H1 (cell line): ENCODE data around the gene DCDC2C. TPM values are rescaled to one million over a fixed set of nuclear protein-coding genes. Genes with fewer than 3 reads are reported as not detected.

Experiments
- ASH2L ChIP-seq: fragments of 200-600, 300-600 bp; sonication (generic); IDR thresholded peaks from one replicate; pipeline ENCODE4 v1.7.1; 2017; ENCODE audit warnings: low read length
- CBX8 ChIP-seq: fragments of 300-800, 300-1000 bp; sonication (generic); IDR thresholded peaks from 2 replicates; pipeline ENCODE4 v1.7.1; 2016; ENCODE audit warnings: low read depth, low read length, borderline replicate concordance
- CTBP2 ChIP-seq: IDR thresholded peaks from 2 replicates; pipeline ENCODE4 v1.7.0; 2011; ENCODE audit warnings: borderline replicate concordance, mild to moderate bottlenecking, moderate library complexity, mixed read lengths, low read length; ENCODE audit not compliant: insufficient read depth, insufficient read length
- KDM1A ChIP-seq: fragments of 200-600, 300-600 bp; sonication (generic); IDR thresholded peaks from 2 replicates; pipeline ENCODE4 v1.7.1; 2016; ENCODE audit warnings: mild to moderate bottlenecking, low read length, borderline replicate concordance
- POLR2A ChIP-seq, 2 experiments: IDR thresholded peaks; 1 replicate in 1 of 2; 2 replicates in 1 of 2; pipeline ENCODE4 v1.6.1; 2011; ENCODE audit warnings: low read depth in 2 of 2, low read length in 2 of 2, mild to moderate bottlenecking in 2 of 2; ENCODE audit errors: control extremely low read depth in 1 of 2
- SP2 ChIP-seq: IDR thresholded peaks from 2 replicates; pipeline ENCODE4 v1.6.1; 2012; ENCODE audit warnings: mild to moderate bottlenecking, low read length, inconsistent platforms
- SUZ12 ChIP-seq: fragments of 200-600 bp; sonication (generic); IDR thresholded peaks from 2 replicates; pipeline ENCODE4 v1.6.1; 2012; ENCODE audit warnings: mild to moderate bottlenecking, inconsistent platforms, low read length, moderate library complexity, mixed read lengths
- polyA plus RNA-seq, 7 experiments: library from polyadenylated mRNA; depleted of rRNA in 3 of 7; stranded (reverse) in 5 of 7; unstranded in 2 of 7; fragments of >200 nt in 5 of 7; fragments of 200-250 nt in 2 of 7; gene quantifications; 1 replicate in 5 of 7; 2 replicates in 1 of 7; 4 replicates in 1 of 7; pipeline versions ENCODE4 v1.2.1 to v1.2.3, GENCODE V29; 2011 to 2013; ENCODE audit warnings: missing spikeins in 2 of 7, mixed read lengths in 2 of 7
- total RNA-seq: library from RNA; stranded (reverse); fragmentation: NEBNext Ultra II Directional; extraction: Animal tissue kit (Norgen Biotek cat#: 25700); gene quantifications from 2 replicates; pipeline ENCODE4 v1.2.1, GENCODE V29; 2021
- TF ChIP-seq, protein P1 (sequence below): fragments of 300-600 bp; sonication (generic); IDR thresholded peaks from 2 replicates; pipeline ENCODE4 v1.7.1; 2012; ENCODE audit warnings: low read length, moderate library complexity, mild to moderate bottlenecking, inconsistent platforms; ENCODE audit not compliant: insufficient replicate concordance
- TF ChIP-seq, protein P2 (sequence below): IDR thresholded peaks from 2 replicates; pipeline ENCODE4 v1.6.1; 2012; ENCODE audit warnings: inconsistent platforms

Gene DCDC2C
- total and polyA plus RNA-seq, 2 of the 8 experiments (the other 6 are each of a cell fraction or from before 2014, with no cell fraction given) = 0.50 TPM; not detected in 1

DNA sequence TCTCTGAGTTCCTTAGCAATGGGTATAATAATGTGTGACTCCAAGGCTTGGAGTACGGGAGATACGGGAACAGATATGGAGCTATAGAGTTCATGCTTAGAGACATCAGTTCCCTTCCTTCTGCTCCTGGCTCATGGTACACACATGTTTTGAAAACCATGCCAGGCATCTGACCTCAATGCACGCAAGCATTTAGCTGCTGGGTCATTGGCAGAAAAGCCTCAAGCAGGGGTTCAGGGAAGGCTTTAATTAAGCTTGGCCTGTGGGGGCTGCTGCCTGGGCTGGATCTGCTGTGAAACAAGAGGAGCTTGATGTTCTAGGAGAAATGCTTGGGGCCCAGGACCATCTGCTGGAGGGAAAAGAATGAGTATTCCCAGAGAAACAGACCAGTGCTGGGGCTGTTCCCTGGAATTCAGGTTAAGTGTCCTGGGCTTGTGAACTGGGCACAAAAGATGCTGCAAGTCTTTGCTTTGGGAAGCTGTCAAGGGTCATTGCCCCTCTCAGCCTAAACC, 42.2 kb upstream of the DCDC2C start (continued):
- TF ChIP-seq, protein P1, sequence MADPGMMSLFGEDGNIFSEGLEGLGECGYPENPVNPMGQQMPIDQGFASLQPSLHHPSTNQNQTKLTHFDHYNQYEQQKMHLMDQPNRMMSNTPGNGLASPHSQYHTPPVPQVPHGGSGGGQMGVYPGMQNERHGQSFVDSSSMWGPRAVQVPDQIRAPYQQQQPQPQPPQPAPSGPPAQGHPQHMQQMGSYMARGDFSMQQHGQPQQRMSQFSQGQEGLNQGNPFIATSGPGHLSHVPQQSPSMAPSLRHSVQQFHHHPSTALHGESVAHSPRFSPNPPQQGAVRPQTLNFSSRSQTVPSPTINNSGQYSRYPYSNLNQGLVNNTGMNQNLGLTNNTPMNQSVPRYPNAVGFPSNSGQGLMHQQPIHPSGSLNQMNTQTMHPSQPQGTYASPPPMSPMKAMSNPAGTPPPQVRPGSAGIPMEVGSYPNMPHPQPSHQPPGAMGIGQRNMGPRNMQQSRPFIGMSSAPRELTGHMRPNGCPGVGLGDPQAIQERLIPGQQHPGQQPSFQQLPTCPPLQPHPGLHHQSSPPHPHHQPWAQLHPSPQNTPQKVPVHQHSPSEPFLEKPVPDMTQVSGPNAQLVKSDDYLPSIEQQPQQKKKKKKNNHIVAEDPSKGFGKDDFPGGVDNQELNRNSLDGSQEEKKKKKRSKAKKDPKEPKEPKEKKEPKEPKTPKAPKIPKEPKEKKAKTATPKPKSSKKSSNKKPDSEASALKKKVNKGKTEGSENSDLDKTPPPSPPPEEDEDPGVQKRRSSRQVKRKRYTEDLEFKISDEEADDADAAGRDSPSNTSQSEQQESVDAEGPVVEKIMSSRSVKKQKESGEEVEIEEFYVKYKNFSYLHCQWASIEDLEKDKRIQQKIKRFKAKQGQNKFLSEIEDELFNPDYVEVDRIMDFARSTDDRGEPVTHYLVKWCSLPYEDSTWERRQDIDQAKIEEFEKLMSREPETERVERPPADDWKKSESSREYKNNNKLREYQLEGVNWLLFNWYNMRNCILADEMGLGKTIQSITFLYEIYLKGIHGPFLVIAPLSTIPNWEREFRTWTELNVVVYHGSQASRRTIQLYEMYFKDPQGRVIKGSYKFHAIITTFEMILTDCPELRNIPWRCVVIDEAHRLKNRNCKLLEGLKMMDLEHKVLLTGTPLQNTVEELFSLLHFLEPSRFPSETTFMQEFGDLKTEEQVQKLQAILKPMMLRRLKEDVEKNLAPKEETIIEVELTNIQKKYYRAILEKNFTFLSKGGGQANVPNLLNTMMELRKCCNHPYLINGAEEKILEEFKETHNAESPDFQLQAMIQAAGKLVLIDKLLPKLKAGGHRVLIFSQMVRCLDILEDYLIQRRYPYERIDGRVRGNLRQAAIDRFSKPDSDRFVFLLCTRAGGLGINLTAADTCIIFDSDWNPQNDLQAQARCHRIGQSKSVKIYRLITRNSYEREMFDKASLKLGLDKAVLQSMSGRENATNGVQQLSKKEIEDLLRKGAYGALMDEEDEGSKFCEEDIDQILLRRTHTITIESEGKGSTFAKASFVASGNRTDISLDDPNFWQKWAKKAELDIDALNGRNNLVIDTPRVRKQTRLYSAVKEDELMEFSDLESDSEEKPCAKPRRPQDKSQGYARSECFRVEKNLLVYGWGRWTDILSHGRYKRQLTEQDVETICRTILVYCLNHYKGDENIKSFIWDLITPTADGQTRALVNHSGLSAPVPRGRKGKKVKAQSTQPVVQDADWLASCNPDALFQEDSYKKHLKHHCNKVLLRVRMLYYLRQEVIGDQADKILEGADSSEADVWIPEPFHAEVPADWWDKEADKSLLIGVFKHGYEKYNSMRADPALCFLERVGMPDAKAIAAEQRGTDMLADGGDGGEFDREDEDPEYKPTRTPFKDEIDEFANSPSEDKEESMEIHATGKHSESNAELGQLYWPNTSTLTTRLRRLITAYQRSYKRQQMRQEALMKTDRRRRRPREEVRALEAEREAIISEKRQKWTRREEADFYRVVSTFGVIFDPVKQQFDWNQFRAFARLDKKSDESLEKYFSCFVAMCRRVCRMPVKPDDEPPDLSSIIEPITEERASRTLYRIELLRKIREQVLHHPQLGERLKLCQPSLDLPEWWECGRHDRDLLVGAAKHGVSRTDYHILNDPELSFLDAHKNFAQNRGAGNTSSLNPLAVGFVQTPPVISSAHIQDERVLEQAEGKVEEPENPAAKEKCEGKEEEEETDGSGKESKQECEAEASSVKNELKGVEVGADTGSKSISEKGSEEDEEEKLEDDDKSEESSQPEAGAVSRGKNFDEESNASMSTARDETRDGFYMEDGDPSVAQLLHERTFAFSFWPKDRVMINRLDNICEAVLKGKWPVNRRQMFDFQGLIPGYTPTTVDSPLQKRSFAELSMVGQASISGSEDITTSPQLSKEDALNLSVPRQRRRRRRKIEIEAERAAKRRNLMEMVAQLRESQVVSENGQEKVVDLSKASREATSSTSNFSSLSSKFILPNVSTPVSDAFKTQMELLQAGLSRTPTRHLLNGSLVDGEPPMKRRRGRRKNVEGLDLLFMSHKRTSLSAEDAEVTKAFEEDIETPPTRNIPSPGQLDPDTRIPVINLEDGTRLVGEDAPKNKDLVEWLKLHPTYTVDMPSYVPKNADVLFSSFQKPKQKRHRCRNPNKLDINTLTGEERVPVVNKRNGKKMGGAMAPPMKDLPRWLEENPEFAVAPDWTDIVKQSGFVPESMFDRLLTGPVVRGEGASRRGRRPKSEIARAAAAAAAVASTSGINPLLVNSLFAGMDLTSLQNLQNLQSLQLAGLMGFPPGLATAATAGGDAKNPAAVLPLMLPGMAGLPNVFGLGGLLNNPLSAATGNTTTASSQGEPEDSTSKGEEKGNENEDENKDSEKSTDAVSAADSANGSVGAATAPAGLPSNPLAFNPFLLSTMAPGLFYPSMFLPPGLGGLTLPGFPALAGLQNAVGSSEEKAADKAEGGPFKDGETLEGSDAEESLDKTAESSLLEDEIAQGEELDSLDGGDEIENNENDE = no peak
- no peak for TF ChIP-seq CBX8
- TF ChIP-seq SP2 = no peak
- TF ChIP-seq CTBP2 = no peak
- no peak for TF ChIP-seq KDM1A
- no peak for TF ChIP-seq SUZ12
- TF ChIP-seq, protein P2, sequence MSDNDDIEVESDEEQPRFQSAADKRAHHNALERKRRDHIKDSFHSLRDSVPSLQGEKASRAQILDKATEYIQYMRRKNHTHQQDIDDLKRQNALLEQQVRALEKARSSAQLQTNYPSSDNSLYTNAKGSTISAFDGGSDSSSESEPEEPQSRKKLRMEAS = no peak
- no peak for TF ChIP-seq POLR2A (IDR thresholded peaks at IDR 0.05; ENCODE audit: control extremely low read depth in 1 of 2, low read depth in 2 of 2, low read length in 2 of 2)
- no peak for TF ChIP-seq ASH2L
